ENCODE results near the gene COBL.

COBL gene

DNA sequence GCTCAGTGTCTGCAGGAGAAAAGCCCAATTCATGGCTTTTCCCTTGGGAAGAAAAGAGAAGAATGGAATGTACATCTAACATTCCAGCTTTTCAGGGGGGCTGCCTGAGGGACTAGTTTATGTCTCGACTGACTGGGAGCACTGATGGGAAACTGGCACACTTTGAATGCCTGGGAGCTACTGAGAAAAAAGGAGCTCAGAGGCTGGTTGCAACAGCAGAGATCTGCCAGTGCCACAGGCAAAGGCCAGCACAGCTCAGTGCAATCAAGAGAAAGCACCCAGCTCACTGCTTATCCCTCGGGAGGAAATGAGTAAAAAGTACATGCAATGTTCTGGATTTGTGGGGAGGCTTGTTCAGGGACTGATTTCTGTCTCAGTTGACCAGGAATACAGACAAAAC, 226.2 kb downstream of the COBL start:
- Histone ChIP-seq H3K36me3 (replicated peaks in 1 of 2; ENCODE audit: control insufficient read depth in 2 of 2, insufficient read depth in 2 of 2, low read length in 2 of 2) (no peaks in the 10 kb centered on the region), H3K79me1 (ENCODE audit: low read depth, low read length) (no peaks in the 10 kb centered on the region)
- no CpG with 5 or more reads among the region's 2 CpGs for WGBS, 2 donors (ENCODE audit: extremely low coverage in 2 of 2, insufficient read length in 2 of 2, insufficient replicate concordance in 1 of 2)

GRCh38 chr7:51085034-51085692, 231.4 kb downstream of the COBL start:
- H3K27ac ChIP-seq (replicated peaks; ENCODE audit: low read length) = no peak overlapping the region
- H2AFZ ChIP-seq (ENCODE audit: low read length) = no peak overlapping the region
- H3K27me3 ChIP-seq (ENCODE audit: control insufficient read depth in 3 of 3, insufficient read depth in 3 of 3, low read depth in 1 of 3, low read length in 3 of 3) = no peaks in the 10 kb centered on the region
- no peaks in the 10 kb centered on the region for H3K36me3 ChIP-seq (replicated peaks in 1 of 2; ENCODE audit: control insufficient read depth in 2 of 2, insufficient read depth in 2 of 2, low read length in 2 of 2)
- H3K4ac ChIP-seq (ENCODE audit: low read length) = no peak overlapping the region
- H3K14ac ChIP-seq (ENCODE audit: low read length) = no peak overlapping the region
- no peak overlapping the region for H4K91ac ChIP-seq (ENCODE audit: low read depth, low read length, poor library complexity)
- WGBS, 2 donors (ENCODE audit: extremely low coverage in 2 of 2, insufficient read length in 2 of 2, insufficient replicate concordance in 1 of 2) = no CpG with 5 or more reads among the region's 12 CpGs
- H3K4me1 ChIP-seq (ENCODE audit: control insufficient read depth in 2 of 2, insufficient read depth in 1 of 2, low read depth in 1 of 2, low read length in 2 of 2) = peaks cover 0 to 12% of the 10 kb centered on the region in 2 donors
- H2AK5ac ChIP-seq (ENCODE audit: low read depth, low read length) = no peak overlapping the region
- H3K4me3 ChIP-seq (ENCODE audit: low read length in 2 of 2) = no peak overlapping the region
- no peak overlapping the region for H2BK15ac ChIP-seq (ENCODE audit: low read length)
- H4K8ac ChIP-seq (ENCODE audit: low read depth, low read length) = no peak overlapping the region
- DNase-seq (ENCODE audit: low spot score) = no peak
- H2BK5ac ChIP-seq (ENCODE audit: low read length) = no peak overlapping the region
- H3K79me1 ChIP-seq (ENCODE audit: low read depth, low read length) = peaks cover 2% of the 10 kb centered on the region
- H3K18ac ChIP-seq (ENCODE audit: low read length) = no peak overlapping the region
- H3K9me3 ChIP-seq (replicated peaks in 1 of 2; ENCODE audit: control insufficient read depth in 2 of 2, insufficient read depth in 1 of 2, low read depth in 1 of 2, low read length in 2 of 2) = peaks cover 0 to 2% of the 10 kb centered on the region in 2 donors
- no peak overlapping the region for H2BK120ac ChIP-seq (ENCODE audit: low read depth, low read length)
- no peak overlapping the region for H3K4me2 ChIP-seq (ENCODE audit: insufficient read depth, low read length, poor library complexity, severe bottlenecking)
- H2BK12ac ChIP-seq (ENCODE audit: low read length) = no peak overlapping the region
- no peak overlapping the region for H3K23ac ChIP-seq (ENCODE audit: low read depth, low read length, poor library complexity)
- H3K9ac ChIP-seq (ENCODE audit: low read depth, low read length, poor library complexity) = no peak overlapping the region

More for the DNA sequence above, 226.2 kb downstream of the COBL start:
- H3K4me2 ChIP-seq (ENCODE audit: insufficient read depth, low read length, poor library complexity, severe bottlenecking) = no peak overlapping the region
- H2BK120ac ChIP-seq (ENCODE audit: low read depth, low read length) = no peak overlapping the region
- DNase-seq (ENCODE audit: low spot score) = no peak
- no peak overlapping the region for H3K14ac ChIP-seq (ENCODE audit: low read length)
- no peak overlapping the region for H3K23ac ChIP-seq (ENCODE audit: low read depth, low read length, poor library complexity)
- H4K8ac ChIP-seq (ENCODE audit: low read depth, low read length) = no peak overlapping the region
- no peak overlapping the region for H3K18ac ChIP-seq (ENCODE audit: low read length)
- no peaks in the 10 kb centered on the region for H3K27me3 ChIP-seq (ENCODE audit: control insufficient read depth in 3 of 3, insufficient read depth in 3 of 3, low read depth in 1 of 3, low read length in 3 of 3)
- peaks cover 0 to 7% of the 10 kb centered on the region in 2 donors for H3K9me3 ChIP-seq (replicated peaks in 1 of 2; ENCODE audit: control insufficient read depth in 2 of 2, insufficient read depth in 1 of 2, low read depth in 1 of 2, low read length in 2 of 2)
- H4K91ac ChIP-seq (ENCODE audit: low read depth, low read length, poor library complexity) = no peak overlapping the region
- no peak overlapping the region for H2AFZ ChIP-seq (ENCODE audit: low read length)
- no peak overlapping the region for H3K4me3 ChIP-seq (ENCODE audit: low read length in 2 of 2)
- no peak overlapping the region for H2BK15ac ChIP-seq (ENCODE audit: low read length)
- no peak overlapping the region for H3K9ac ChIP-seq (ENCODE audit: low read depth, low read length, poor library complexity)
- H3K4me1 ChIP-seq (ENCODE audit: control insufficient read depth in 2 of 2, insufficient read depth in 1 of 2, low read depth in 1 of 2, low read length in 2 of 2) = peaks cover 0 to 2% of the 10 kb centered on the region in 2 donors
- H2BK12ac ChIP-seq (ENCODE audit: low read length) = no peak overlapping the region
- no peak overlapping the region for H3K27ac ChIP-seq (replicated peaks; ENCODE audit: low read length)
- H2BK5ac ChIP-seq (ENCODE audit: low read length) = no peak overlapping the region
- no peak overlapping the region for H2AK5ac ChIP-seq (ENCODE audit: low read depth, low read length)
- H3K4ac ChIP-seq (ENCODE audit: low read length) = no peak overlapping the region

- Histone ChIP-seq H3K27me3 (ENCODE audit: control insufficient read depth in 3 of 3, insufficient read depth in 3 of 3, low read depth in 1 of 3, low read length in 3 of 3) (no peaks in the 10 kb centered on the region), H2AFZ (ENCODE audit: low read length) (no peak overlapping the region), H3K4me2 (ENCODE audit: insufficient read depth, low read length, poor library complexity, severe bottlenecking) (no peak overlapping the region), H3K79me1 (ENCODE audit: low read depth, low read length) (peaks cover 2% of the 10 kb centered on the region), H3K36me3 (replicated peaks in 1 of 2; ENCODE audit: control insufficient read depth in 2 of 2, insufficient read depth in 2 of 2, low read length in 2 of 2) (no peaks in the 10 kb centered on the region), H3K4me3 (ENCODE audit: low read length in 2 of 2) (no peak overlapping the region), H3K9me3 (replicated peaks in 1 of 2; ENCODE audit: control insufficient read depth in 2 of 2, insufficient read depth in 1 of 2, low read depth in 1 of 2, low read length in 2 of 2) (no peaks in the 10 kb centered on the region), H3K27ac (replicated peaks; ENCODE audit: low read length) (no peak overlapping the region), H3K9ac (ENCODE audit: low read depth, low read length, poor library complexity) (no peak overlapping the region), H2BK5ac (ENCODE audit: low read length) (no peak overlapping the region), H2AK5ac (ENCODE audit: low read depth, low read length) (no peak overlapping the region), H2BK15ac (ENCODE audit: low read length) (no peak overlapping the region), H3K23ac (ENCODE audit: low read depth, low read length, poor library complexity) (no peak overlapping the region), H3K18ac (ENCODE audit: low read length) (no peak overlapping the region), H3K14ac (ENCODE audit: low read length) (no peak overlapping the region), H4K91ac (ENCODE audit: low read depth, low read length, poor library complexity) (no peak overlapping the region), H2BK120ac (ENCODE audit: low read depth, low read length) (no peak overlapping the region), H4K8ac (ENCODE audit: low read depth, low read length) (no peak overlapping the region), H3K4me1 (ENCODE audit: control insufficient read depth in 2 of 2, insufficient read depth in 1 of 2, low read depth in 1 of 2, low read length in 2 of 2) (peaks cover 0 to 11% of the 10 kb centered on the region in 2 donors), H3K4ac (ENCODE audit: low read length) (no peak overlapping the region), H2BK12ac (ENCODE audit: low read length) (no peak overlapping the region)
- no peak for DNase-seq (ENCODE audit: low spot score)
- no CpG with 5 or more reads among the region's 8 CpGs for WGBS, 2 donors (ENCODE audit: extremely low coverage in 2 of 2, insufficient read length in 2 of 2, insufficient replicate concordance in 1 of 2)
Observed at GRCh38 chr7:51084121-51084520, 232.5 kb downstream of the COBL start.

DNA sequence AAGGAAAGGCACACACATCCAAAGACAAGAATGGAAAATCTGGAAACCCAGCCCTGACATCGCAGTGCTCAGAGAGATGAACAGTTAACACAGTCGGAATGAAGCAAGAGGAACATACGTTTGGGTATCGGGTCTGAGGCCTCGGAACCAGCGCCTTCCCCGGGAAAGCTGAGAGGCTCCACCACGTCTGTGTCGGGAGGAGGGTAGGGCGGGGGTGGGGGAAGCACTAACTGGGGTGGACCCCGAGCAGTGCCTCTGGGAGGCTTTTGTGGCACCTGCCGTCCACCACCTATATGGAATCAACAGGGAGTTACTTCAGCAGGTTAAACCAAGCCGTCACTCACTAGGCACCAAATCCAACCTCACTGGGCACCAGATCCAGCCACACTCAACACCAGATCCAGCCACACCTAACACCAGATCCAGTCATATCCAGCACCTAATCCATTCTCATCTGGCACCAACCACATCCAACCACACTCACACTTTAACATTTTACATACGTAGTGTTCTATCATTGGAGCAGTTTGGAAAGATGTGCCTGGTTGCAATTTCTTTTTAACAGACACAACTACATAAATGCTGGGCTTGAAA, 233.6 kb downstream of the COBL start:
- Histone ChIP-seq H3K4me1 (ENCODE audit: control insufficient read depth in 2 of 2, insufficient read depth in 1 of 2, low read depth in 1 of 2, low read length in 2 of 2) (peaks cover 0 to 11% of the 10 kb centered on the region in 2 donors), H3K27me3 (ENCODE audit: control insufficient read depth in 3 of 3, insufficient read depth in 3 of 3, low read depth in 1 of 3, low read length in 3 of 3) (no peaks in the 10 kb centered on the region), H2AFZ (ENCODE audit: low read length) (no peak overlapping the region), H2BK120ac (ENCODE audit: low read depth, low read length) (no peak overlapping the region), H2BK5ac (ENCODE audit: low read length) (no peak overlapping the region), H3K18ac (ENCODE audit: low read length) (no peak overlapping the region), H3K27ac (replicated peaks; ENCODE audit: low read length) (no peak overlapping the region), H4K91ac (ENCODE audit: low read depth, low read length, poor library complexity) (no peak overlapping the region), H3K4me3 (ENCODE audit: low read length in 2 of 2) (no peak overlapping the region), H3K9me3 (replicated peaks in 1 of 2; ENCODE audit: control insufficient read depth in 2 of 2, insufficient read depth in 1 of 2, low read depth in 1 of 2, low read length in 2 of 2) (peaks cover 0 to 2% of the 10 kb centered on the region in 2 donors), H3K14ac (ENCODE audit: low read length) (no peak overlapping the region), H3K9ac (ENCODE audit: low read depth, low read length, poor library complexity) (no peak overlapping the region), H2BK15ac (ENCODE audit: low read length) (no peak overlapping the region), H2BK12ac (ENCODE audit: low read length) (no peak overlapping the region), H3K4me2 (ENCODE audit: insufficient read depth, low read length, poor library complexity, severe bottlenecking) (no peak overlapping the region), H3K23ac (ENCODE audit: low read depth, low read length, poor library complexity) (no peak overlapping the region), H3K79me1 (ENCODE audit: low read depth, low read length) (peaks cover 2% of the 10 kb centered on the region), H4K8ac (ENCODE audit: low read depth, low read length) (no peak overlapping the region), H3K36me3 (replicated peaks in 1 of 2; ENCODE audit: control insufficient read depth in 2 of 2, insufficient read depth in 2 of 2, low read length in 2 of 2) (no peaks in the 10 kb centered on the region), H3K4ac (ENCODE audit: low read length) (no peak overlapping the region), H2AK5ac (ENCODE audit: low read depth, low read length) (no peak overlapping the region)
- 100% methylated on average over 1 of the region's 14 CpGs; no CpG with 5 or more reads in 1 of the 2 donors for WGBS, 2 donors (ENCODE audit: extremely low coverage in 2 of 2, insufficient read length in 2 of 2, insufficient replicate concordance in 1 of 2)
- DNase-seq (ENCODE audit: low spot score) = no peak
